ENCODE measurements around the gene GRIK3. TPM values are rescaled to one million over a fixed set of nuclear protein-coding genes. Genes with fewer than 3 reads are reported as not detected.

Gene GRIK3
- total RNA-seq, 1 donor from 2014 or later: 0.27 TPM

DNA sequence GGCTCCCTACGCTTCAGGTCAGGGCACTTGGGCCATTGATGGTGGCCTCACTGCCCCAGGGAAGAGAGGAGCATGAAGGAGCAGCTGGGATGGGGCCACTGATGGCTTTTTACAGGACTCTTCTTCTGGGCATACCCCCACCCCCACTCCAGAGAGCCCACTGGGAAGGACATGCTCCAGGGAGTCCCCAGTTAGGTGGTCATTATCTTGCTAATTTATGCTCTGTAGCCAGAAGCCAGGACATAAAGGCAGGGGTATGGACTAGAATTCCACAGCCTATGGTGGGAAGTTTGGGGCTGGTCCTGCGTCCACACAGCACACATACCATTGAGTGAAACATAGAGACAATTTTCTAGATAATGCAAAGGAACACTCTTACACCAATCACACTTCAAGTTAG lies 8.8 kb upstream of the GRIK3 start:
- TF ChIP-seq CTCF (IDR thresholded peaks at IDR 0.05): no peak
- H3K4me1 ChIP-seq: no peaks in the 10 kb centered on the region
- H3K27me3 ChIP-seq (ENCODE audit: low read depth): peaks cover 67% of the 10 kb centered on the region
- H3K36me3 ChIP-seq: no peaks in the 10 kb centered on the region
- no peak for DNase-seq
- H3K9me3 ChIP-seq: no peaks in the 10 kb centered on the region
- ATAC-seq: no peak
- H3K27ac ChIP-seq: no peak overlapping the region
- H3K4me3 ChIP-seq: no peak overlapping the region
- intact Hi-C loops (cut with DNase I): no loop called here

GRCh38 chr1:37042506-37042905 lies 8.2 kb upstream of the GRIK3 start:
- no peak overlapping the region for H3K27ac ChIP-seq
- intact Hi-C loops (cut with DNase I): no loop called here
- ATAC-seq (no peak), DNase-seq (no peak)
- no peaks in the 10 kb centered on the region for H3K9me3 ChIP-seq
- no peak overlapping the region for H3K4me3 ChIP-seq
- H3K27me3 ChIP-seq (ENCODE audit: low read depth): peaks cover 72% of the 10 kb centered on the region
- H3K36me3 ChIP-seq: no peaks in the 10 kb centered on the region
- H3K4me1 ChIP-seq: no peaks in the 10 kb centered on the region
- no peak for TF ChIP-seq CTCF (IDR thresholded peaks at IDR 0.05)

DNA sequence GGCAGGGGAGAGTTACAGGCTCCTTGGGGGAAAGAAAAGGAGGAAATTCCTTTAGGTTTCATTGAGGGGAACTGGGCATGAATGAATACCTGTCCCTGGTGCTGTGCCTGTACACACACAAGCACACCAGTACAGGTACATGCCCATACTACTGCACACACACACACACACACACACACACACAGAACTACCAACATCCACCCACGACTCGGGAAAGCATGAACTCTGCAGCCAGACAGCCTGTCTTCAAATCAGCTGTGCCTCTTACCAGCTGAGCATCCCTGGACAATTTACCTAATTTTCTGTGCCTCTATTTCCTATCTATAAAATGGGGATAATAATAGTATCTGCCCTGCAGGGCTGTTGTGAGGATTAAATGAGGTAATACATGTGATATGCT lies 7.2 kb upstream of the GRIK3 start:
- no peak overlapping the region for H3K4me3 ChIP-seq
- ATAC-seq (no peak), DNase-seq (no peak)
- TF ChIP-seq CTCF (IDR thresholded peaks at IDR 0.05): no peak
- H3K9me3 ChIP-seq: no peaks in the 10 kb centered on the region
- no peak overlapping the region for H3K27ac ChIP-seq
- peaks cover 73% of the 10 kb centered on the region for H3K27me3 ChIP-seq (ENCODE audit: low read depth)
- H3K36me3 ChIP-seq: no peaks in the 10 kb centered on the region
- intact Hi-C loops (cut with DNase I): no loop called here
- no peaks in the 10 kb centered on the region for H3K4me1 ChIP-seq

- Histone ChIP-seq H3K4me3 (no peak overlapping the region), H3K27ac (no peak overlapping the region), H3K9me3 (no peaks in the 10 kb centered on the region), H3K36me3 (no peaks in the 10 kb centered on the region), H3K27me3 (ENCODE audit: low read depth) (peaks cover 80% of the 10 kb centered on the region), H3K4me1 (peaks cover 3% of the 10 kb centered on the region)
- no peak for DNase-seq
- no peak for TF ChIP-seq CTCF (IDR thresholded peaks at IDR 0.05)
- intact Hi-C loops (cut with DNase I): no loop called here
- no peak for ATAC-seq
Measured at GRCh38 chr1:37040773-37041172, 6.5 kb upstream of the GRIK3 start.

DNA sequence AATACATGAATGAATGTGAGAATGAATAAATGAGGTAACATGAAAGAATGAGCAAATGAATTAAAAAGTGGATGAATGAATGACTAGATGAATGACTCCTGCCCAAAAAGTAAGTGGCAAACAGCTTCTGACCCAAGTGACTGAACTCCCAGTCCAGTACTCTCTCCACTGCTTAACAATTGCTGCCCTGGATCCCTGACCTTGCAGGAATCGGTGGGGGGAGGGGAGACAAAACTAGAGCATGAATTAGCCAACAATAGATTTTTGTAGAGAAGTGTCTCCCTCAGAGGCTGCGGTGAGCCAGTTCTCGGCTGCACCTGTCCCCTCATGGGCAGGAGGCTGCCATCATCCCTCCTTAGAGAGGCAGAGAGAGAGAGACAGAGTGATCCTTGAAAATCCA lies 5.9 kb upstream of the GRIK3 start:
- no peak for ATAC-seq
- Histone ChIP-seq H3K9me3 (no peaks in the 10 kb centered on the region), H3K4me1 (peaks cover 4% of the 10 kb centered on the region), H3K4me3 (no peak overlapping the region), H3K36me3 (no peaks in the 10 kb centered on the region), H3K27me3 (ENCODE audit: low read depth) (peaks cover 86% of the 10 kb centered on the region), H3K27ac (no peak overlapping the region)
- intact Hi-C loops (cut with DNase I): no loop called here
- TF ChIP-seq CTCF (IDR thresholded peaks at IDR 0.05): no peak
- no peak for DNase-seq

Measured in lower lobe of right lung (tissue), 2 donors.